ENCODE data around the gene VWF.

VWF gene

DNA sequence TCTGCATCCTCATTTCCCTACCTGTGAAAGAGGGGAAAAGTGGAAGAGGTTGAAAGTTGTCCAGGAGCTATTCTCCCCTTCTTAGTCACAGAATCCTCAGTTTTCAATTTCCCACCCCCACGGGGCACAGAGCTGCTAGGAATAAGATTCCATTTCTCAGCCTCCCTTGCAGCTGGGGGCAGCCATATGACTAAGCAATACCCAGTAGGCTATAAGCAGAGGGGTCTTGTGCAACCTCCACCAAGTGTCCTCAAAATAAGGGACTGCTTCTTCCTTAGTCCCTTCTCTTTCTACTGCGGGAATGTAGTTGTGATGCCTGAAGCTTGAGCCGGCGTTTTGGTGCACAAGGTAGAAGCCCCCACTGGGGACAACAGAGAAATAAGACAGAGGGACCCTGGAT, 40.9 kb downstream of the VWF start:
- Histone ChIP-seq H3K36me3 (ENCODE audit: insufficient read depth, low read length) (no peaks in the 10 kb centered on the region), H3K79me2 (ENCODE audit: insufficient read depth, low read length) (no peaks in the 10 kb centered on the region), H3K4me3 (ENCODE audit: low read depth, low read length, poor library complexity, severe bottlenecking) (no peak overlapping the region), H3K4me2 (ENCODE audit: low read length) (no peak overlapping the region), H2AFZ (ENCODE audit: low read length) (no peak overlapping the region), H3K27ac (ENCODE audit: low read depth, low read length, poor library complexity, severe bottlenecking) (no peak overlapping the region), H3K9me2 (ENCODE audit: low read depth, low read length) (no peaks in the 10 kb centered on the region), H3K9me3 (ENCODE audit: low read length) (no peaks in the 10 kb centered on the region), H3K9ac (ENCODE audit: low read length) (no peak overlapping the region), H4K20me1 (ENCODE audit: insufficient read depth, low read length) (no peaks in the 10 kb centered on the region), H3K4me1 (ENCODE audit: insufficient read depth, low read length, severe bottlenecking) (no peaks in the 10 kb centered on the region), H3F3A (ENCODE audit: insufficient read depth, low read length) (no peaks in the 10 kb centered on the region), H3K27me3 (ENCODE audit: insufficient read depth, low read length) (no peaks in the 10 kb centered on the region)
- no peak for TF ChIP-seq EZH2 (IDR thresholded peaks at IDR 0.05; ENCODE audit: borderline replicate concordance, low read length)
- TF ChIP-seq, protein P1, sequence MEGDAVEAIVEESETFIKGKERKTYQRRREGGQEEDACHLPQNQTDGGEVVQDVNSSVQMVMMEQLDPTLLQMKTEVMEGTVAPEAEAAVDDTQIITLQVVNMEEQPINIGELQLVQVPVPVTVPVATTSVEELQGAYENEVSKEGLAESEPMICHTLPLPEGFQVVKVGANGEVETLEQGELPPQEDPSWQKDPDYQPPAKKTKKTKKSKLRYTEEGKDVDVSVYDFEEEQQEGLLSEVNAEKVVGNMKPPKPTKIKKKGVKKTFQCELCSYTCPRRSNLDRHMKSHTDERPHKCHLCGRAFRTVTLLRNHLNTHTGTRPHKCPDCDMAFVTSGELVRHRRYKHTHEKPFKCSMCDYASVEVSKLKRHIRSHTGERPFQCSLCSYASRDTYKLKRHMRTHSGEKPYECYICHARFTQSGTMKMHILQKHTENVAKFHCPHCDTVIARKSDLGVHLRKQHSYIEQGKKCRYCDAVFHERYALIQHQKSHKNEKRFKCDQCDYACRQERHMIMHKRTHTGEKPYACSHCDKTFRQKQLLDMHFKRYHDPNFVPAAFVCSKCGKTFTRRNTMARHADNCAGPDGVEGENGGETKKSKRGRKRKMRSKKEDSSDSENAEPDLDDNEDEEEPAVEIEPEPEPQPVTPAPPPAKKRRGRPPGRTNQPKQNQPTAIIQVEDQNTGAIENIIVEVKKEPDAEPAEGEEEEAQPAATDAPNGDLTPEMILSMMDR (IDR thresholded peaks at IDR 0.05; ENCODE audit: low read length) = no peak

GRCh38 chr12:6082613-6083012, 41.9 kb downstream of the VWF start:
- H3K36me3 ChIP-seq (ENCODE audit: insufficient read depth, low read length) = no peaks in the 10 kb centered on the region
- no peak overlapping the region for H3K27ac ChIP-seq (ENCODE audit: low read depth, low read length, poor library complexity, severe bottlenecking)
- H3K9me2 ChIP-seq (ENCODE audit: low read depth, low read length) = no peaks in the 10 kb centered on the region
- H4K20me1 ChIP-seq (ENCODE audit: insufficient read depth, low read length) = no peaks in the 10 kb centered on the region
- H3F3A ChIP-seq (ENCODE audit: insufficient read depth, low read length) = no peaks in the 10 kb centered on the region
- no peaks in the 10 kb centered on the region for H3K9me3 ChIP-seq (ENCODE audit: low read length)
- H3K4me2 ChIP-seq (ENCODE audit: low read length) = no peak overlapping the region
- no peak overlapping the region for H3K4me3 ChIP-seq (ENCODE audit: low read depth, low read length, poor library complexity, severe bottlenecking)
- H3K4me1 ChIP-seq (ENCODE audit: insufficient read depth, low read length, severe bottlenecking) = no peaks in the 10 kb centered on the region
- H2AFZ ChIP-seq (ENCODE audit: low read length) = no peak overlapping the region
- no peaks in the 10 kb centered on the region for H3K27me3 ChIP-seq (ENCODE audit: insufficient read depth, low read length)
- no peaks in the 10 kb centered on the region for H3K79me2 ChIP-seq (ENCODE audit: insufficient read depth, low read length)
- TF ChIP-seq, protein P1 (IDR thresholded peaks at IDR 0.05; ENCODE audit: low read length) = no peak
- TF ChIP-seq EZH2 (IDR thresholded peaks at IDR 0.05; ENCODE audit: borderline replicate concordance, low read length) = no peak
- H3K9ac ChIP-seq (ENCODE audit: low read length) = no peak overlapping the region

- no peak overlapping the region for H3K4me2 ChIP-seq (ENCODE audit: low read length)
- H3F3A ChIP-seq (ENCODE audit: insufficient read depth, low read length) = no peaks in the 10 kb centered on the region
- H3K4me3 ChIP-seq (ENCODE audit: low read depth, low read length, poor library complexity, severe bottlenecking) = no peak overlapping the region
- TF ChIP-seq EZH2 (IDR thresholded peaks at IDR 0.05; ENCODE audit: borderline replicate concordance, low read length) = no peak
- TF ChIP-seq, protein P1 (IDR thresholded peaks at IDR 0.05; ENCODE audit: low read length) = no peak
- no peaks in the 10 kb centered on the region for H3K9me2 ChIP-seq (ENCODE audit: low read depth, low read length)
- no peaks in the 10 kb centered on the region for H3K36me3 ChIP-seq (ENCODE audit: insufficient read depth, low read length)
- no peaks in the 10 kb centered on the region for H3K9me3 ChIP-seq (ENCODE audit: low read length)
- H4K20me1 ChIP-seq (ENCODE audit: insufficient read depth, low read length) = no peaks in the 10 kb centered on the region
- no peaks in the 10 kb centered on the region for H3K4me1 ChIP-seq (ENCODE audit: insufficient read depth, low read length, severe bottlenecking)
- H3K79me2 ChIP-seq (ENCODE audit: insufficient read depth, low read length) = no peaks in the 10 kb centered on the region
- H3K9ac ChIP-seq (ENCODE audit: low read length) = no peak overlapping the region
- no peak overlapping the region for H2AFZ ChIP-seq (ENCODE audit: low read length)
- H3K27ac ChIP-seq (ENCODE audit: low read depth, low read length, poor library complexity, severe bottlenecking) = no peak overlapping the region
- no peaks in the 10 kb centered on the region for H3K27me3 ChIP-seq (ENCODE audit: insufficient read depth, low read length)
Measured at GRCh38 chr12:6080149-6081045, 44.1 kb downstream of the VWF start.

Measured in OCI-LY1 (cell line).